ENCODE data around the gene ZNF296. TPM values are rescaled to one million over a fixed set of nuclear protein-coding genes. Genes with fewer than 3 reads are reported as not detected.
"Not testable (repeated sequence)": the region's sequence is repeated elsewhere in the genome, so short reads cannot be mapped to it uniquely, and the experiment has no call there.

Gene ZNF296
- total RNA-seq, 3 donors from 2014 or later = 0.98 to 1.9 (median 1.3) TPM

- Histone ChIP-seq H3K9me3 (no peaks in the 10 kb centered on the region), H3K27ac (peak overlapping the region in 1 of 2 donors; percentile 67), H3K36me3 (no peaks in the 10 kb centered on the region), H3K4me3 (no peak overlapping the region), H3K4me1 (peaks cover 0 to 13% of the 10 kb centered on the region in 2 donors), H3K27me3 (no peaks in the 10 kb centered on the region)
- intact Hi-C loops (cut with DNase I; ENCODE audit: low total_unique reads) = loop anchor here (10.0 kb wide), 1 partner anchor 47 kb away; no protein-coding TSS in a partner anchor
- no peak for DNase-seq (ENCODE audit: low spot score in 2 of 2)
- TF ChIP-seq POLR2A (IDR thresholded peaks at IDR 0.05) (no peak), POLR2AphosphoS5 (IDR thresholded peaks at IDR 0.05) (no peak)
These were observed 36.0 kb upstream of the ZNF296 start for GRCh38 chr19:45112111-45112827.

- H3K36me3 ChIP-seq = no peaks in the 10 kb centered on the region
- DNase-seq (ENCODE audit: low spot score in 2 of 2) = no peak
- intact Hi-C loops (cut with DNase I; ENCODE audit: low total_unique reads) = loop anchor here (10.0 kb wide), 1 partner anchor 46 kb away; no protein-coding TSS in a partner anchor
- no peaks in the 10 kb centered on the region for H3K27me3 ChIP-seq
- no peaks in the 10 kb centered on the region for H3K9me3 ChIP-seq
- H3K27ac ChIP-seq = no peak overlapping the region
- peaks cover 0 to 10% of the 10 kb centered on the region in 2 donors for H3K4me1 ChIP-seq
- no peak overlapping the region for H3K4me3 ChIP-seq
- TF ChIP-seq POLR2AphosphoS5 (IDR thresholded peaks at IDR 0.05) (no peak), CTCF (IDR thresholded peaks at IDR 0.05) (no peak), POLR2A (IDR thresholded peaks at IDR 0.05) (no peak)
These were observed 34.6 kb upstream of the ZNF296 start for GRCh38 chr19:45110851-45111266.

- intact Hi-C loops (cut with DNase I; ENCODE audit: low total_unique reads) = no loop called here
- no peak for DNase-seq (ENCODE audit: low spot score in 2 of 2)
- TF ChIP-seq POLR2A (IDR thresholded peaks at IDR 0.05) (no peak), POLR2AphosphoS5 (IDR thresholded peaks at IDR 0.05) (no peak), CTCF (IDR thresholded peaks at IDR 0.05) (no peak)
- Histone ChIP-seq H3K4me1 (peaks cover 7 to 12% of the 10 kb centered on the region in 2 donors), H3K36me3 (no peaks in the 10 kb centered on the region), H3K4me3 (no peak overlapping the region), H3K9me3 (no peaks in the 10 kb centered on the region), H3K27me3 (no peaks in the 10 kb centered on the region), H3K27ac (no peak overlapping the region)
These were observed 31.4 kb upstream of the ZNF296 start for GRCh38 chr19:45107621-45108150.

GRCh38 chr19:45106363-45106762 is 30.1 kb upstream of the ZNF296 start:
- peaks cover 7 to 18% of the 10 kb centered on the region in 2 donors for H3K4me1 ChIP-seq
- H3K36me3 ChIP-seq; H3K4me3 ChIP-seq; DNase-seq (ENCODE audit: low spot score in 2 of 2); H3K9me3 ChIP-seq; intact Hi-C loops (cut with DNase I; ENCODE audit: low total_unique reads); H3K27ac ChIP-seq; H3K27me3 ChIP-seq: not testable (repeated sequence)

GRCh38 chr19:45104658-45105349 is 28.5 kb upstream of the ZNF296 start:
- peaks cover 7 to 20% of the 10 kb centered on the region in 2 donors for H3K4me1 ChIP-seq
- no peaks in the 10 kb centered on the region for H3K36me3 ChIP-seq
- DNase-seq (ENCODE audit: low spot score in 2 of 2) = no peak
- intact Hi-C loops (cut with DNase I; ENCODE audit: low total_unique reads) = no loop called here
- no peaks in the 10 kb centered on the region for H3K27me3 ChIP-seq
- H3K27ac ChIP-seq = no peak overlapping the region
- TF ChIP-seq POLR2A (IDR thresholded peaks at IDR 0.05) (no peak), CTCF (IDR thresholded peaks at IDR 0.05) (no peak), POLR2AphosphoS5 (IDR thresholded peaks at IDR 0.05) (no peak)
- no peaks in the 10 kb centered on the region for H3K9me3 ChIP-seq
- no peak overlapping the region for H3K4me3 ChIP-seq

Data from breast epithelium (tissue), 4 donors.